Measurements from ENCODE around the gene THRB. TPM values are rescaled to one million over a fixed set of nuclear protein-coding genes. Genes with fewer than 3 reads are reported as not detected.
A peak's percentile ranks its signal among the peaks of the same experiment; 100 is the strongest.

The THRB gene
- total RNA-seq, 2 donors from 2014 or later, result 6.7 to 6.9 TPM

DNA sequence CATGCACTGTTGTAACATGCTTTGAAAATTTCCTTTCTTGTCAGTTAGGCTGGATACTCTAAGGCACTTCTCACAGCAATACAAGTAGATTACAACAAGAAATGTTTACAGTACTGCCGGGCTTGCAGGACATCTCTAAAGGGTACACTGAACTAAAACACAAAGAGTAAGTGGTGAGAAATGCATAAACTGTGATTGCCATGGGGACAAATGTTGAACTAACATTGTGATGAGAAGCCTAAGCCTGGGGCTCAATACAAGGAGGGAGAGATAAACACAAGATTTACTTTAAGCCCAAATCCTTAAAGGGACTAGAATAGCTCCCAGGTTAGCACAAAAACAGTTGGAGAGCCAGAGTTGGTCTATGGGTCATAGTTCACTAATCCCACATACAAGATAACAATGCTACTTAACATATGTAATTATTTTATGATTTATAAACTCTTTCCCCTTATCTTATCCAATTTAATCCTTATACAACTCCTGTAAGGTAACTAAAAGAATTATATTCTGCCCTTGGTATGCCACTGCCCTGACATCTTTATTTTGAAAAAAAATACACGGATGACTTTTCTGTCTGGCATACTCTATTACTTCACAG lies 126.9 kb downstream of the THRB start:
- Histone ChIP-seq H3K36me3 (replicated peaks in 1 of 2; ENCODE audit: insufficient read depth in 1 of 2, low read depth in 2 of 2) (no peaks in the 10 kb centered on the region), H3K4me1 (peaks cover 57% of the 10 kb centered on the region), H3K27ac (no peak overlapping the region), H3K9me3 (no peaks in the 10 kb centered on the region), H3K27me3 (no peaks in the 10 kb centered on the region), H3K4me3 (no peak overlapping the region)
- WGBS, 2 donors, result 48% methylated on average over 2 of the region's 2 CpGs
- DNase-seq (no peak), ATAC-seq (no peak)
- TF ChIP-seq POLR2A (IDR thresholded peaks at IDR 0.05), result no peak
- TF ChIP-seq, protein P1, sequence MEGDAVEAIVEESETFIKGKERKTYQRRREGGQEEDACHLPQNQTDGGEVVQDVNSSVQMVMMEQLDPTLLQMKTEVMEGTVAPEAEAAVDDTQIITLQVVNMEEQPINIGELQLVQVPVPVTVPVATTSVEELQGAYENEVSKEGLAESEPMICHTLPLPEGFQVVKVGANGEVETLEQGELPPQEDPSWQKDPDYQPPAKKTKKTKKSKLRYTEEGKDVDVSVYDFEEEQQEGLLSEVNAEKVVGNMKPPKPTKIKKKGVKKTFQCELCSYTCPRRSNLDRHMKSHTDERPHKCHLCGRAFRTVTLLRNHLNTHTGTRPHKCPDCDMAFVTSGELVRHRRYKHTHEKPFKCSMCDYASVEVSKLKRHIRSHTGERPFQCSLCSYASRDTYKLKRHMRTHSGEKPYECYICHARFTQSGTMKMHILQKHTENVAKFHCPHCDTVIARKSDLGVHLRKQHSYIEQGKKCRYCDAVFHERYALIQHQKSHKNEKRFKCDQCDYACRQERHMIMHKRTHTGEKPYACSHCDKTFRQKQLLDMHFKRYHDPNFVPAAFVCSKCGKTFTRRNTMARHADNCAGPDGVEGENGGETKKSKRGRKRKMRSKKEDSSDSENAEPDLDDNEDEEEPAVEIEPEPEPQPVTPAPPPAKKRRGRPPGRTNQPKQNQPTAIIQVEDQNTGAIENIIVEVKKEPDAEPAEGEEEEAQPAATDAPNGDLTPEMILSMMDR (IDR thresholded peaks at IDR 0.05), result no peak
- intact Hi-C loops (cut with DNase I), result no loop called here

DNA sequence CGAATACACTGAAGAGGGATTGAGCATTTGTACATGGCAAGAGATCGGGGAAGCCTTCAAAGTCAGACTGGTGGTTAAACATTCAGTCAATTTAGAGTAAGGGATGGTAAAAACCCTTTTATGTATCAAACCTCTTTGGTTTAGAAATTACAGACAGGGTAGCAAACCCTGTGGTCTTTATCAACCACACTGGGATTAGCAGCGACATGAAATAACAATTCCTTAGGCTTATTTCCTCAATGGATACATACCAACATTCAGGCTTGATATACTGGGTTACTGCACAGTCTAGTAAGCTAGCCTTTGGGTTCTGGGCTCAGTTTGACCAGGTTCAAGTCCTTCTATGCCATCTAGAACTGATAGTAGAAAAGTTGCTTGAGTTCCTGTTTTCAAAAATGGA lies 127.4 kb downstream of the THRB start:
- intact Hi-C loops (cut with DNase I), result no loop called here
- H3K27me3 ChIP-seq, result no peaks in the 10 kb centered on the region
- TF ChIP-seq, protein P1 (IDR thresholded peaks at IDR 0.05), result no peak
- TF ChIP-seq POLR2A (IDR thresholded peaks at IDR 0.05), result no peak
- H3K9me3 ChIP-seq, result no peaks in the 10 kb centered on the region
- DNase-seq (no peak), ATAC-seq (no peak)
- no peaks in the 10 kb centered on the region for H3K36me3 ChIP-seq (replicated peaks in 1 of 2; ENCODE audit: insufficient read depth in 1 of 2, low read depth in 2 of 2)
- peaks cover 57% of the 10 kb centered on the region for H3K4me1 ChIP-seq
- H3K4me3 ChIP-seq, result no peak overlapping the region
- 95% methylated on average over 3 of the region's 3 CpGs for WGBS, 2 donors
- H3K27ac ChIP-seq, result no peak overlapping the region

DNA sequence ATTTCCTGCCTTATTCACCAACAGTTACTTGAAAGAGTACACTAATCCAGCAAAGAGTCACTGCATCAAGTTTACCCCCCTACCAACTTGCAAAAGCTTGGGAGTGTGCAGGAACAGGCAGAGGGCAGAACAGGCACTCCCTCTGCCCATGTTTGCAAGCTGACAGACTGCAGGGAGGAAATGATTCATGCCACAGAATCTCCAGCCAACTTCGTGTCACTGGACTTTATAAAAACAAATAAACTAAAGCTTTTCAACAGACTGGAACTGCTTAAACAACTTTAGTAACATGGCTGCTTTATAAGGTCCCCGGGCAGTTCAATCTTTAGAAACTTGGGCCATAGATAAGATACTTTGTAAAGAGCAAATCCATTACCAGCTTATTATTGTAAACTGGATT lies 129.5 kb downstream of the THRB start:
- Histone ChIP-seq H3K27me3 (no peaks in the 10 kb centered on the region), H3K4me3 (no peak overlapping the region), H3K27ac (peak overlapping the region; percentile 51 to 81 (median 70)), H3K36me3 (replicated peaks in 1 of 2; ENCODE audit: insufficient read depth in 1 of 2, low read depth in 2 of 2) (no peaks in the 10 kb centered on the region), H3K4me1 (peaks cover 48% of the 10 kb centered on the region), H3K9me3 (no peaks in the 10 kb centered on the region)
- DNase-seq (peak; percentile 72 to 89 (median 83)), ATAC-seq (peak; percentile 97)
- WGBS, 2 donors, result 0 to 1% methylated on average over 2 of the region's 2 CpGs
- TF ChIP-seq POLR2A (IDR thresholded peaks at IDR 0.05), result peak in 2 of 3 donors; percentile 38 to 52
- TF ChIP-seq, protein P1 (IDR thresholded peaks at IDR 0.05), result peak in 5 of 7 experiments; percentile 20 to 60 (median 41)
- intact Hi-C loops (cut with DNase I), result no loop called here

DNA sequence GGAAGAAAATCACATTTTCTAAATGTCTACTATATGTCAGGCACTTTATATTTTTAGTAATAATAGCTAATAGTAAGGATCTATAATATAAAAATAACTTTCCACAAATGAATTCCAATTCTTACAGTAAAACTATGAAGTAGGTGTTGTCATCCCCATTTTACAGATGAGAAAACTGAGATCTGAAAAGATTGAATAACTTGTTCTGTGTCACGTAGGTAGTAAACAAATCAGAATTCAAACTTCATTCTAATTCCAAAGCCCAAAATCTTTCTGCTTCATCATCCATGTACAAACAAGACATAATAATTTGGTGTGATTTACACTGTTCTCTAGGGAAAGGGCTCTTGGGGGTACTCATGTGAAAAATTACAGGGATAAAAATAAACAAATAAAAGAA lies 130.3 kb downstream of the THRB start:
- no peaks in the 10 kb centered on the region for H3K36me3 ChIP-seq (replicated peaks in 1 of 2; ENCODE audit: insufficient read depth in 1 of 2, low read depth in 2 of 2)
- WGBS, 2 donors, result 66 to 84% methylated on average over 1 of the region's 1 CpG
- no peaks in the 10 kb centered on the region for H3K9me3 ChIP-seq
- no peaks in the 10 kb centered on the region for H3K27me3 ChIP-seq
- ATAC-seq (no peak), DNase-seq (no peak)
- H3K4me3 ChIP-seq, result no peak overlapping the region
- no peak for TF ChIP-seq POLR2A (IDR thresholded peaks at IDR 0.05)
- peaks cover 48% of the 10 kb centered on the region for H3K4me1 ChIP-seq
- intact Hi-C loops (cut with DNase I), result no loop called here
- H3K27ac ChIP-seq, result peak overlapping the region in 1 of 4 donors; percentile 81

- peaks cover 48% of the 10 kb centered on the region for H3K4me1 ChIP-seq
- ATAC-seq (peak; percentile 62), DNase-seq (peak; percentile 21 to 63 (median 48))
- H3K27me3 ChIP-seq, result no peaks in the 10 kb centered on the region
- no peak overlapping the region for H3K4me3 ChIP-seq
- H3K36me3 ChIP-seq (replicated peaks in 1 of 2; ENCODE audit: insufficient read depth in 1 of 2, low read depth in 2 of 2), result no peaks in the 10 kb centered on the region
- WGBS, 2 donors, result 0 to 7% methylated on average over 1 of the region's 1 CpG
- intact Hi-C loops (cut with DNase I), result no loop called here
- H3K9me3 ChIP-seq, result no peaks in the 10 kb centered on the region
- TF ChIP-seq POLR2A (IDR thresholded peaks at IDR 0.05), result no peak
- TF ChIP-seq, protein P1 (IDR thresholded peaks at IDR 0.05), result no peak
- peak overlapping the region in 3 of 4 donors; percentile 13 to 32 (median 16) for H3K27ac ChIP-seq
Measured at GRCh38 chr3:24363242-24363641, 131.4 kb downstream of the THRB start.
